HepG2 (cell line): ENCODE measurements around the gene VEGFA. TPM values are rescaled to one million over a fixed set of nuclear protein-coding genes. Genes with fewer than 3 reads are reported as not detected.

Experiments
- AKNA ChIP-seq: sonication (generic); formaldehyde crosslinking; IDR thresholded peaks from 2 replicates; pipeline ENCODE4 v1.4.0; 2020; ENCODE audit warnings: missing genetic modification reagents, borderline replicate concordance
- CBX5 ChIP-seq: sonication (generic); formaldehyde crosslinking; IDR thresholded peaks from 2 replicates; pipeline ENCODE4 v1.4.0; 2020; ENCODE audit warnings: missing genetic modification reagents, borderline replicate concordance
- CEBPG ChIP-seq: IDR thresholded peaks from 2 replicates; pipeline ENCODE4 v1.6.1; 2016
- HNRNPK ChIP-seq: fragments of 200-400 bp; formaldehyde crosslinking; IDR thresholded peaks from 2 replicates; pipeline ENCODE4 v1.6.1; 2018; ENCODE audit warnings: low read length, low read depth, moderate library complexity, mild to moderate bottlenecking; ENCODE audit not compliant: poor library complexity, severe bottlenecking
- KDM3A ChIP-seq: IDR thresholded peaks from 2 replicates; pipeline ENCODE4 v1.6.1; 2018; ENCODE audit warnings: low read depth, missing compliant biosample characterization
- KLF13 ChIP-seq: sonication (generic); formaldehyde crosslinking; IDR thresholded peaks from 2 replicates; pipeline ENCODE4 v1.4.0; 2020; ENCODE audit warnings: mild to moderate bottlenecking, missing genetic modification reagents
- POLR2A ChIP-seq, 2 experiments: IDR thresholded peaks; 2 replicates each; pipeline ENCODE4 v1.6.1; 2011; ENCODE audit warnings: low read depth in 2 of 2, low read length in 2 of 2, mild to moderate bottlenecking in 1 of 2, moderate library complexity in 1 of 2; ENCODE audit not compliant: insufficient read depth in 1 of 2
- RFX3 ChIP-seq: IDR thresholded peaks from 2 replicates; pipeline ENCODE4 v1.6.1; 2016; ENCODE audit warnings: missing biosample characterization, missing genetic modification reagents
- SMYD3 ChIP-seq: sonication (generic); formaldehyde crosslinking; IDR thresholded peaks from 2 replicates; pipeline ENCODE4 v1.8.1; 2023; ENCODE audit warnings: mild to moderate bottlenecking, missing genetic modification reagents
- SRSF9 ChIP-seq: fragments of 200-400 bp; formaldehyde crosslinking; IDR thresholded peaks from 2 replicates; pipeline ENCODE4 v1.6.1; 2018; ENCODE audit warnings: borderline replicate concordance, mild to moderate bottlenecking, low read depth, low read length; ENCODE audit not compliant: insufficient read depth, poor library complexity, severe bottlenecking
- TARDBP ChIP-seq: sonication (generic); formaldehyde crosslinking; IDR thresholded peaks from 2 replicates; pipeline ENCODE4 v1.8.0; 2022; ENCODE audit warnings: mild to moderate bottlenecking, missing genetic modification reagents
- TFDP1 ChIP-seq: IDR thresholded peaks from 2 replicates; pipeline ENCODE4 v1.6.1; 2016; ENCODE audit warnings: missing compliant biosample characterization, missing genetic modification reagents, borderline replicate concordance
- YEATS4 ChIP-seq: sonication (generic); formaldehyde crosslinking; IDR thresholded peaks from 2 replicates; pipeline ENCODE4 v1.4.0; 2020; ENCODE audit warnings: missing genetic modification reagents, borderline replicate concordance
- YY1 ChIP-seq: IDR thresholded peaks from 2 replicates; pipeline ENCODE4 v1.6.1; 2011; ENCODE audit warnings: low read length, low read depth, moderate library complexity, mild to moderate bottlenecking; ENCODE audit not compliant: insufficient read depth, insufficient replicate concordance
- ZNF407 ChIP-seq: sonication (generic); formaldehyde crosslinking; IDR thresholded peaks from one replicate; pipeline ENCODE4 v1.5.1; 2020; ENCODE audit warnings: mild to moderate bottlenecking, missing genetic modification reagents; ENCODE audit errors: not compliant biosample characterization
- ZNF510 ChIP-seq: sonication (generic); formaldehyde crosslinking; IDR thresholded peaks from 2 replicates; pipeline ENCODE4 v1.4.0; 2020; ENCODE audit warnings: low read depth, mild to moderate bottlenecking, missing genetic modification reagents
- ZNF788 ChIP-seq: sonication (generic); formaldehyde crosslinking; IDR thresholded peaks from 2 replicates; pipeline ENCODE4 v1.5.0; 2020; ENCODE audit warnings: mild to moderate bottlenecking, missing genetic modification reagents, borderline replicate concordance
- polyA plus RNA-seq, 8 experiments: library from polyadenylated mRNA; depleted of rRNA in 3 of 8; stranded (reverse) in 7 of 8; unstranded in 1 of 8; fragments of >200 nt; fragmentation: Illumina TruSeq in 4 of 8; extraction: Trizol in 4 of 8; gene quantifications; 2 replicates each; pipeline versions ENCODE4 v1.2.1 to v1.2.3, GENCODE V29; 2011 to 2016; ENCODE audit warnings: low read depth in 4 of 8, missing spikeins in 1 of 8, mixed read lengths in 1 of 8; ENCODE audit not compliant: insufficient read depth in 1 of 8
- total RNA-seq, 5 experiments: library from RNA; depleted of rRNA; stranded (reverse); fragments of >200 nt; fragmentation: Illumina TruSeq; extraction: Trizol; gene quantifications; 2 replicates each; pipeline ENCODE4 v1.2.3, GENCODE V29; 2016; ENCODE audit warnings: low read depth in 1 of 5

VEGFA gene
- total and polyA plus RNA-seq, 2 of the 13 experiments (the other 11 are each of a cell fraction or from before 2014, with no cell fraction given) = 68.1 to 629 TPM

GRCh38 chr6:43817192-43817591, 47.2 kb downstream of the VEGFA start (continued):
- TF ChIP-seq AKNA (CRISPR knock-in tag) (no peak), YEATS4 (CRISPR knock-in tag) (no peak), HNRNPK (no peak), KLF13 (no peak), TFDP1 (no peak), POLR2A (IDR thresholded peaks at IDR 0.05; ENCODE audit: insufficient read depth in 1 of 2, low read depth in 2 of 2, low read length in 2 of 2) (no peak), YY1 (no peak), ZNF407 (CRISPR knock-in tag) (no peak), KDM3A (no peak), ZNF788 (no peak), RFX3 (no peak), SRSF9 (no peak), CEBPG (CRISPR knock-in tag) (no peak), CBX5 (CRISPR knock-in tag) (no peak), ZNF510 (no peak), TARDBP (peak; percentile 56; the same call in 1 of the 2 replicates), SMYD3 (CRISPR knock-in tag) (no peak)
